Measurements from ENCODE around the gene LBHD2.

The LBHD2 gene

GRCh38 chr14:103084021-103084919 is at the start of gene LBHD2:
Gene LBHD2 (plus strand): TSS chr14:103084210. CDS start chr14:103086013, 1,803 bp downstream.
- H3K27me3 ChIP-seq (ENCODE audit: low read length) = no peaks in the 10 kb centered on the region
- TF ChIP-seq, protein P1, sequence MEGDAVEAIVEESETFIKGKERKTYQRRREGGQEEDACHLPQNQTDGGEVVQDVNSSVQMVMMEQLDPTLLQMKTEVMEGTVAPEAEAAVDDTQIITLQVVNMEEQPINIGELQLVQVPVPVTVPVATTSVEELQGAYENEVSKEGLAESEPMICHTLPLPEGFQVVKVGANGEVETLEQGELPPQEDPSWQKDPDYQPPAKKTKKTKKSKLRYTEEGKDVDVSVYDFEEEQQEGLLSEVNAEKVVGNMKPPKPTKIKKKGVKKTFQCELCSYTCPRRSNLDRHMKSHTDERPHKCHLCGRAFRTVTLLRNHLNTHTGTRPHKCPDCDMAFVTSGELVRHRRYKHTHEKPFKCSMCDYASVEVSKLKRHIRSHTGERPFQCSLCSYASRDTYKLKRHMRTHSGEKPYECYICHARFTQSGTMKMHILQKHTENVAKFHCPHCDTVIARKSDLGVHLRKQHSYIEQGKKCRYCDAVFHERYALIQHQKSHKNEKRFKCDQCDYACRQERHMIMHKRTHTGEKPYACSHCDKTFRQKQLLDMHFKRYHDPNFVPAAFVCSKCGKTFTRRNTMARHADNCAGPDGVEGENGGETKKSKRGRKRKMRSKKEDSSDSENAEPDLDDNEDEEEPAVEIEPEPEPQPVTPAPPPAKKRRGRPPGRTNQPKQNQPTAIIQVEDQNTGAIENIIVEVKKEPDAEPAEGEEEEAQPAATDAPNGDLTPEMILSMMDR (IDR thresholded peaks at IDR 0.05; ENCODE audit: insufficient read depth, low read length, poor library complexity, severe bottlenecking) = no peak
- no peak for TF ChIP-seq EZH2phosphoT487 (conservative IDR thresholded peaks at IDR 0.05; ENCODE audit: low read length)
- no peaks in the 10 kb centered on the region for H3F3A ChIP-seq (ENCODE audit: insufficient read depth)
- no peak within 1 kb of the TSS for H3K4me3 ChIP-seq (ENCODE audit: insufficient read depth, low read length, poor library complexity, severe bottlenecking)
- H3K9me2 ChIP-seq (replicated peaks; ENCODE audit: insufficient read depth, low read length) = no peaks in the 10 kb centered on the region
- no peaks in the 10 kb centered on the region for H3K79me2 ChIP-seq (ENCODE audit: insufficient read depth, low read length)
- no peak within 1 kb of the TSS for H2AFZ ChIP-seq (ENCODE audit: low read depth, low read length, severe bottlenecking)
- no peak within 1 kb of the TSS for H3K9ac ChIP-seq (ENCODE audit: low read length)
- H4K20me1 ChIP-seq (ENCODE audit: low read depth, low read length) = no peaks in the 10 kb centered on the region
- H3K27ac ChIP-seq (ENCODE audit: low read depth, low read length) = no peak within 1 kb of the TSS
- H3K9me3 ChIP-seq (ENCODE audit: insufficient read depth, low read length) = no peaks in the 10 kb centered on the region
- no peaks in the 10 kb centered on the region for H3K36me3 ChIP-seq (ENCODE audit: low read length)
- H3K4me2 ChIP-seq (ENCODE audit: low read depth, low read length, poor library complexity, severe bottlenecking) = no peak within 1 kb of the TSS

DNA sequence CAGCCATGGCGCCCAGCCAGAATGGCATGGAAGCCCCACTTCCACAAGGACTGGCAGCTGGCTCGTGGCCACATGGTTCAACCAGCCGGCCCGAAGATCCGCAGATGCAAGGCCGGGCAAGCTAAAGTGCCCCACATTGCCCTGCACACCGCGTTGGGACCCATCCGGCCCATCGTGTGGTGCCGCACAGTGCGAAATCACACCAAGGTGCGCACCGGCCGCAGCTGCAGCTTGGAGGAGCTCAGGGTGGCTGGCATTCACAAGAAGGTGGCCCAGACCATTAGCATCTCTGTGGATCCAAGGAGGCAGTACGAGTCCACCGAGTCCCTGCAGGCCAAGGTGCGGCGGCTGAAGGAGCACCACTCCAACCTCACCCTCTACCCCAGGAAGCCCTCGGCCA is 42.5 kb upstream of the LBHD2 start:
- Histone ChIP-seq H3K9me2 (replicated peaks; ENCODE audit: insufficient read depth, low read length) (no peaks in the 10 kb centered on the region), H2AFZ (ENCODE audit: low read depth, low read length, severe bottlenecking) (no peak overlapping the region), H3K27me3 (ENCODE audit: low read length) (no peaks in the 10 kb centered on the region), H3K36me3 (ENCODE audit: low read length) (no peaks in the 10 kb centered on the region), H3K4me2 (ENCODE audit: low read depth, low read length, poor library complexity, severe bottlenecking) (no peak overlapping the region), H3K79me2 (ENCODE audit: insufficient read depth, low read length) (no peaks in the 10 kb centered on the region), H3K27ac (ENCODE audit: low read depth, low read length) (no peak overlapping the region), H3K9ac (ENCODE audit: low read length) (no peak overlapping the region), H3F3A (ENCODE audit: insufficient read depth) (no peaks in the 10 kb centered on the region), H3K9me3 (ENCODE audit: insufficient read depth, low read length) (no peaks in the 10 kb centered on the region), H3K4me3 (ENCODE audit: insufficient read depth, low read length, poor library complexity, severe bottlenecking) (no peak overlapping the region), H4K20me1 (ENCODE audit: low read depth, low read length) (no peaks in the 10 kb centered on the region)
- TF ChIP-seq EZH2phosphoT487 (conservative IDR thresholded peaks at IDR 0.05; ENCODE audit: low read length) = no peak
- TF ChIP-seq, protein P1 (IDR thresholded peaks at IDR 0.05; ENCODE audit: insufficient read depth, low read length, poor library complexity, severe bottlenecking) = no peak

- TF ChIP-seq EZH2phosphoT487 (conservative IDR thresholded peaks at IDR 0.05; ENCODE audit: low read length) = no peak
- TF ChIP-seq, protein P1 (IDR thresholded peaks at IDR 0.05; ENCODE audit: insufficient read depth, low read length, poor library complexity, severe bottlenecking) = no peak
- H3K79me2 ChIP-seq (ENCODE audit: insufficient read depth, low read length) = no peaks in the 10 kb centered on the region
- no peaks in the 10 kb centered on the region for H3F3A ChIP-seq (ENCODE audit: insufficient read depth)
- H3K9me3 ChIP-seq (ENCODE audit: insufficient read depth, low read length) = no peaks in the 10 kb centered on the region
- no peaks in the 10 kb centered on the region for H3K36me3 ChIP-seq (ENCODE audit: low read length)
- H3K4me2 ChIP-seq (ENCODE audit: low read depth, low read length, poor library complexity, severe bottlenecking) = no peak overlapping the region
- H2AFZ ChIP-seq (ENCODE audit: low read depth, low read length, severe bottlenecking) = no peak overlapping the region
- H3K27ac ChIP-seq (ENCODE audit: low read depth, low read length) = no peak overlapping the region
- H3K9ac ChIP-seq (ENCODE audit: low read length) = no peak overlapping the region
- H3K27me3 ChIP-seq (ENCODE audit: low read length) = no peaks in the 10 kb centered on the region
- no peaks in the 10 kb centered on the region for H3K9me2 ChIP-seq (replicated peaks; ENCODE audit: insufficient read depth, low read length)
- no peak overlapping the region for H3K4me3 ChIP-seq (ENCODE audit: insufficient read depth, low read length, poor library complexity, severe bottlenecking)
- no peaks in the 10 kb centered on the region for H4K20me1 ChIP-seq (ENCODE audit: low read depth, low read length)
These were observed 40.6 kb upstream of the LBHD2 start for GRCh38 chr14:103043257-103044015.
